ENCODE results near the gene TANGO6. TPM values are rescaled to one million over a fixed set of nuclear protein-coding genes. Genes with fewer than 3 reads are reported as not detected.

TANGO6 gene
- total and polyA plus RNA-seq, 8 donors: 2.6 to 9.3 (median 6.3) TPM

- FAIRE-seq (no peak), ATAC-seq (no peak), DNase-seq (no peak)
- H3K9me3 ChIP-seq: no peaks in the 10 kb centered on the region
- no peak overlapping the region for H3K4me3 ChIP-seq
- no peaks in the 10 kb centered on the region for H3K4me1 ChIP-seq
- no peaks in the 10 kb centered on the region for H3K36me3 ChIP-seq
- no peak overlapping the region for H3K27ac ChIP-seq
- WGBS, 2 donors: 71 to 76% methylated on average over 3 of the region's 3 CpGs
- intact Hi-C loops (cut with DNase I): no loop called here
- H3K27me3 ChIP-seq: no peaks in the 10 kb centered on the region
- no peak for TF ChIP-seq CTCF (IDR thresholded peaks at IDR 0.05)
These were observed 227.7 kb downstream of the TANGO6 start for GRCh38 chr16:69071036-69071435.

- H3K4me3 ChIP-seq: no peak overlapping the region
- ATAC-seq: no peak
- 88 to 94% methylated on average over 2 of the region's 2 CpGs for WGBS, 2 donors
- no peaks in the 10 kb centered on the region for H3K9me3 ChIP-seq
- intact Hi-C loops (cut with DNase I): no loop called here
- H3K27ac ChIP-seq: peak overlapping the region in 1 of 4 donors; percentile 28
- no peaks in the 10 kb centered on the region for H3K36me3 ChIP-seq
- no peaks in the 10 kb centered on the region for H3K4me1 ChIP-seq
- FAIRE-seq: no peak
- TF ChIP-seq CTCF (IDR thresholded peaks at IDR 0.05): no peak
- no peaks in the 10 kb centered on the region for H3K27me3 ChIP-seq
- DNase-seq: no peak
These were observed 229.3 kb downstream of the TANGO6 start for GRCh38 chr16:69072640-69072974.

GRCh38 chr16:69073181-69073702, 229.9 kb downstream of the TANGO6 start:
- no peak for FAIRE-seq
- TF ChIP-seq CTCF (IDR thresholded peaks at IDR 0.05): no peak
- peak overlapping the region in 1 of 4 donors; percentile 28 for H3K27ac ChIP-seq
- WGBS, 2 donors: 90 to 95% methylated on average over 10 of the region's 10 CpGs
- intact Hi-C loops (cut with DNase I): no loop called here
- no peaks in the 10 kb centered on the region for H3K27me3 ChIP-seq
- peak in 1 of 6 donors; percentile 18 for DNase-seq
- no peaks in the 10 kb centered on the region for H3K9me3 ChIP-seq
- no peak overlapping the region for H3K4me3 ChIP-seq
- no peaks in the 10 kb centered on the region for H3K4me1 ChIP-seq
- no peaks in the 10 kb centered on the region for H3K36me3 ChIP-seq
- ATAC-seq: peak in 3 of 4 donors; percentile 45 to 77 (median 46)

- Histone ChIP-seq H3K4me3 (no peak overlapping the region), H3K36me3 (no peaks in the 10 kb centered on the region), H3K27me3 (no peaks in the 10 kb centered on the region), H3K4me1 (no peaks in the 10 kb centered on the region), H3K9me3 (no peaks in the 10 kb centered on the region), H3K27ac (no peak overlapping the region)
- ATAC-seq (no peak), DNase-seq (no peak), FAIRE-seq (no peak)
- 91 to 92% methylated on average over 4 of the region's 4 CpGs for WGBS, 2 donors
- intact Hi-C loops (cut with DNase I): no loop called here
- TF ChIP-seq CTCF (IDR thresholded peaks at IDR 0.05): no peak
These were observed 233.9 kb downstream of the TANGO6 start for GRCh38 chr16:69077251-69077650.

- 90 to 93% methylated on average over 7 of the region's 7 CpGs for WGBS, 2 donors
- no peak for DNase-seq
- Histone ChIP-seq H3K9me3 (no peaks in the 10 kb centered on the region), H3K27ac (no peak overlapping the region), H3K36me3 (no peaks in the 10 kb centered on the region), H3K4me1 (no peaks in the 10 kb centered on the region), H3K27me3 (no peaks in the 10 kb centered on the region), H3K4me3 (no peak overlapping the region)
- no peak for ATAC-seq
- TF ChIP-seq CTCF (IDR thresholded peaks at IDR 0.05): no peak
- intact Hi-C loops (cut with DNase I): no loop called here
- no peak for FAIRE-seq
These were observed 234.7 kb downstream of the TANGO6 start for GRCh38 chr16:69078073-69078472.

Measured in pancreas (tissue), 10 donors.